NCI-H524 treated with DMSO at 0.1 percent for 48 hours (cell line): Measurements from ENCODE around the gene VAC14.
A peak's percentile ranks its signal among the peaks of the same experiment; 100 is the strongest.
"Not testable (repeated sequence)": the region's sequence is repeated elsewhere in the genome, so short reads cannot be mapped to it uniquely, and the experiment has no call there.

ENCODE experiments used
- DNase-seq: peaks from one replicate; lab custom pipeline; 2025; lab: John Stamatoyannopoulos, UW

VAC14 gene

DNA sequence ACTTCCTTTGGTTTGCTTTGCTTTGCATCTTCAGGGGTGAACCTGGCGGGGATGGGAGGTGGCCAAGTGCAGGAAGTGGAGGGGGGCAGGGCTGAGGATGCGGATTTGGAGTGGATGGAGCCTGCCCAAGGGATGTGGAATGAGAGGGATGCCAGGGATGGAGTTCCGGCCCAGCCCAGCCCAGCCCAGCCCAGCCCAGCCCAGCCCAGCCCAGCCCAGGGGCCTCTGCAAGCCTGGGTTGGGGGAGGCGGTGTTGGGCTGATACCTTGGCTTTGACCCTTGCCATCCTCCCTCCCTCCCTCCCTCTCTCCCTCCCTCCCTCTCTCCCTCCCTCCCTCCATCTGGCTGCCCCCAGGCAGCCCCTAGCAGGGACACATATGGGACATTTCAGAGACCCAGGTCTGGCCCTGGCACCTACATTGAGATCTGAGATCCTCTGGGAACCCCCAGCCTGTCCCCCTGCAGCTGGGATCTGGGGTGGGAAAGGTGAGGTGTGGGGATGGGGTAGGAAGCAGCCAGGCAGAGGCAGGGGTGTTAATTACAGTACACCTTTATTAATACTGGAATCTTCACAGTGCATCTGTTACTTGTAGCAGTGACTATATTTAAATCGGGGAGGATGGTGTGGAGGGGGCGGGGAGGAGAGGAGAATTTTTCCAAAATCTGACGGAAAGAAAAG lies 140.1 kb downstream of the VAC14 start:
- DNase-seq = no peak

DNA sequence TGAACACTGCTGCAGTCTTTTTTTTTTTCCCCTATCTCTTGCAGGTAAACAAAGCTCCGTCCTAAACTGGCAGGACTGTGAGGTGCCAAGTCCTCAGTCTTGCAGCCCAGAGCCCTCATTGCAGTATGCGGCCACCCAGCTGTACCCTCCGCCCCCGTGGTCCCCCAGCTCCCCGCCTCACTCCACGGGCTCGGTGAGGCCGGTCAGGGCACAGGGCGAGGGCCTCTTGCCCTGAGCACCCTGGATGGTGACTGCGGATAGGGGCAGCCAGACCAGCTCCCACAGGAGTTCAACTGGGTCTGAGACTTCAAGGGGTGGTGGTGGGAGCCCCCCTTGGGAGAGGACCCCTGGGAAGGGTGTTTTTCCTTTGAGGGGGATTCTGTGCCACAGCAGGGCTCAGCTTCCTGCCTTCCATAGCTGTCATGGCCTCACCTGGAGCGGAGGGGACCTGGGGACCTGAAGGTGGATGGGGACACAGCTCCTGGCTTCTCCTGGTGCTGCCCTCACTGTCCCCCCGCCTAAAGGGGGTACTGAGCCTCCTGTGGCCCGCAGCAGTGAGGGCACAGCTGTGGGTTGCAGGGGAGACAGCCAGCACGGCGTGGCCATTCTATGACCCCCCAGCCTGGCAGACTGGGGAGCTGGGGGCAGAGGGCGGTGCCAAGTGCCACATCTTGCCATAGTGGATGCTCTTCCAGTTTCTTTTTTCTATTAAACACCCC lies 140.8 kb downstream of the VAC14 start:
- no peak for DNase-seq

DNA sequence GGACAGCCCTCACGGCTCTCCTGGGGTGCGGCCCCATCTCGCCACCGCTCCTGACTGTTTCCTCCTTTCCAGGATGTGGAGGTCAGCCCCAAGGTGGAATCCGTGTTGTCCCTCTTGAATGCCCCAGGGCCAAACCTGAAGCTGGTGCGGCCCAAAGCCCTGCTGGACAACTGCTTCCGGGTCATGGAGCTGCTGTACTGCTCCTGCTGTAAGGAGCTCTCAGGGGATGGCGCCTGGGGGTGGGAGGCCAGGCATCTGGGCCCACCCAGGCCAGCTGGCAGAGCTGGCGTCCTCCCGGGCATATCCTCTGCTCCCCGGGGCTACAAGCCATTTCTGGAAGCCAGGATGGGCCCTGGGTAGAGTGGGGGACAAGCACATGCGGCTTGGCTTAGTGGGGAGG lies 141.4 kb downstream of the VAC14 start:
- DNase-seq = no peak

DNA sequence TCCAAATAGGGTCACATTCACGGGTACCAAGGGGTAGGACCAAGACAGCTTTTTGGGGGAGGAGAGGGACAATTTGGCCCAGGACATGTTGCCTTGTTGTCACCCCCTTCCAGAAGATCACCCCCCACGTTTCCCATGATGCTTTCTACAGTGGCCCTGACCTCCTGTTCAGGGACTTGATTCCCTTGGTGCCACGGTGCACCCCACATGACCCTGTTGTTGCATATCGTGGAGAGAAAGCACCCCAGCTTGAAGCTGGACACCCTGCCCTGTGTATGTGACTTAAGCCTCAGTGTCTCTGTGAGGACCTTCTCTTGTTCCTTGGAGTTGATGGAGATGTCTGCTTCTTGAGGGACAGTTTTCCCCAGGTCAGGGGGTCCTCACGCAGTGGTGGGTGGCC lies 142.0 kb downstream of the VAC14 start:
- DNase-seq = no peak

DNA sequence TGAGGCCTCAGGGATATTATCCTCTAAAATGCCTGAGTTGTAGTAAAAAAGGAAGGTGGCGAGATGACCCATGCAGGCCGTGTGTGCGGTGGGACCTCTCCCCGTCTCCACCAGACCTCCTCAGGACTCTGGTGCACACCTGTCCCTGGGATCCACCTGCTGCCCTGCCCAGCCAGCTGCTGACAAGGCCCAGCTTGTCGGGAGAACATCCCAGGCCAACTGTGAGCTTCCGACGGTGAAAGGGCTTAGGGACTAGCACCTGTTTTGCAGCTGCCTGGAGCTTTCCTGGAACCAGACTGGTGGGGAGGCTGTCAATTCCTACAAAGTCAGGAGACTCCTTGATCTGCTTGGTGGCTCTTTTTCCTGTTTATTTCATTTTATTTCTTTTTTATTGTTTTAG lies 143.0 kb downstream of the VAC14 start:
- DNase-seq = no peak

DNA sequence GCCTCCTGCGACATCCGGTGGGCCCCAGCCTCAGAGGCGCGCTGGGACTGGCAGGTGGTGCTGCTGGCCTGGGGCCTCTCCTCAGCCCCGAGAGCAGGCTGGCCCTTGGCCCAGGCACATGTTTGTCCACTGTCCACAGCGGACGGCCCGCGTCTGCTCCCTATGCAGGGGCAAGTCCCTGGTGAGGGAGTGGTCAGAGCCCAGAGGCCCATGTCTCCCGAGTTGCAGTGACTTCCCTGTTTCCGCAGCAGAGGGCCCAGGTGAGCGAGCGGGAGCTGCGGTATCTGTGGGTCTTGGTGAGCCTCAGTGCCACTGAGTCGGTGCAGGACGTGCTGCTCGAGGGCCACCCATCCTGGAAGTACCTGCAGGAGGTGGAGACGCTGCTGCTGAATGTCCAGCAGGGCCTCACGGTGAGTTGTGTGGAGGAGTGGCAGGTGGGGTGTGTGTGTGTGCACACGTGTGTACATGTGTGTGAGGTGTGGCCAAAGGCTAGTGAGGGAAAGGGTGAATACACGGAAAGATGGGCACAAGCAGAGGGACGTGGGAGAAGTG lies 144.2 kb downstream of the VAC14 start:
- no peak for DNase-seq

DNA sequence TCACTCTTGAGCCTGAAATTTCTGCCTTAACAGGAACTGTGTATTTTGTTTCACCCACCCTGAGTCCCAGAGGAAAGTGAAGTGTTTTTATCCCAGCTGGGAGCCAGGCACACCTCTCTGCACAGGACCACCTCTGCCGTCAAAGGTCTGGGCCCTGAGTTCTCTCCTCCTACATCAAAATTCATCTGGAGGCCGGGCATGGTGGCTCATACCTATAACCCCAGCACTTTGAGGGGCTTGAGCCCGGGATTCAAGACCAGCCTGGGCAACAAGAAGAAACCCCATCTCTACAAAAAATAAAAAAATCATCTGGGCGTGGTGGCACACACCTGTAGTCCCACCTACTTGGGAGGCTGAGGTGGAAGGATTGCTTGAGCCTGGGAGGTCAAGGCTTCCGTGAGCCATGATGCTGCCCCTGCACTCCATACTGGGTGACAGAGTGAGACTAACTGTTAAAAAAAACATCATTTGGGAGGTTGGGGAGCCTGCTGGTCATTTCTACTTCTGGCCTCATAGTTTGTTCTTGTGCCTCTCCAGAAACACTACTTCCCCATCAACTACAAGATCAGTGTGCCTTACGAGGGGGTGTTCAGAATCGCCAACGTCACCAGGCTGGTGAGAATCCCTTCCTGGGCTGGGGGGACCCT lies 144.8 kb downstream of the VAC14 start:
- DNase-seq = no peak

DNA sequence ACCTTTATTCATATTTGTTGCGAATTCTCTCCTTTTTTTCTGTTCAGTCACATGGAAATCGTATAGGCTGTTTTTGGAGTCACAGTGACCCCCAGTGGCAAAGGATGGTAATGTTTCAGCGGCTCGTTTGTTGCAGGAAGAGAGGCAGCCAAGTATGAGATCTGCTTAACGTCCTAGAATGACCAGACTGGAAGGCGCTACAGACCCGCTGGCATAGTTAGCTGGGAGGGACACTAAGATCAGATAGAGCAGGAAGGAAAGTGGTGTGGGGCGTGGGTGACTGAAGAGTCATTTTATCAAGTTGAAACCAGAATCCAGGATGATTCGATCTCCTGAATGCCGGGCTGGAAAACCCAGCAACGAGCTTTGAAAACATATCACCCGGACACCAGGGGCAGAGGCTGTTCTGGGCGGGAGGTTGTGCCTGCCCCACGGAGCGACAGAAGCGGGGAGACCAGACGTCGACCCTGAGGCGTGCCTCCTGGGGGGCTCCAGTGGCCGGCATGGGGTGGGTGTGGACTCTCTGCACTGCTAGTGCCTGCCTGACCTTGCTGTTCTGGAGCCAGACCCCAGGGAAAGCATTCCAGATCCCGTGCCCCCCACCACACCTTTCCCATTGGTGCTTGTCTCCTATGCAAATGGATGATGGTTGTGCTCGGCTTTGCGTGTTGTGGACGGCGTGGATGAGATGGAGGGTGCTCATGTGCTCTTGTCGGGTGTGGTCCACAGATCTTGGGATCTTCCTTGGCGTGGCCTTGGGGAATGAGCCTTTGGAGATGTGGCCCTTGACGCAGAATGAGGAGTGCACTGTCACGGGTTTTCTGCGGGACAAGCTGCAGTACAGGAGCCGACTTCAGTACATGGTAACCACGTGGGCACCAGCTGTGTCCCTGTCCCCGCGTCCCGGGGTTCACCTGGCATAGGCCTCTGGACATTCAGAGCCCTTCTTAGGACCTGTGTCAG lies 146.9 kb downstream of the VAC14 start:
- peak; percentile 66 for DNase-seq

DNA sequence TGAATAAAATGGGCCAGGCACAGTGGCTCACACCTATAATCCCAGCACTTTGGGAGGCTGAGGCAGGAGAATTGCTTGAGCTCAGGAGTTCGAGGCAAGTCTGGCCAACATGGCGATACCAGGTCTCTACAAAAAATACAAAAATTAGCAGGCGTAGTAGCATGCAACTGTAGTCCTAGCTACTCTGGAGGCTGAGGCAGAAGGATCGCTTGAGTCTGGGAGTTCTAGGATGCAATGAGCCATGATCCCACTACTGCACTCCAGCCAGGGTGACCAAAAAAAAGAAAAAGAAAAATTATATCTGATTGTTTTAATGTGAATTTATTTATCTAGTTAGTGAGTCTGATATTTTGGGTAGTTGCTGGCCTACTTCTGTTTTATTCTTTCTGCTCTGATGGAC lies 147.6 kb downstream of the VAC14 start:
- no peak for DNase-seq

DNA sequence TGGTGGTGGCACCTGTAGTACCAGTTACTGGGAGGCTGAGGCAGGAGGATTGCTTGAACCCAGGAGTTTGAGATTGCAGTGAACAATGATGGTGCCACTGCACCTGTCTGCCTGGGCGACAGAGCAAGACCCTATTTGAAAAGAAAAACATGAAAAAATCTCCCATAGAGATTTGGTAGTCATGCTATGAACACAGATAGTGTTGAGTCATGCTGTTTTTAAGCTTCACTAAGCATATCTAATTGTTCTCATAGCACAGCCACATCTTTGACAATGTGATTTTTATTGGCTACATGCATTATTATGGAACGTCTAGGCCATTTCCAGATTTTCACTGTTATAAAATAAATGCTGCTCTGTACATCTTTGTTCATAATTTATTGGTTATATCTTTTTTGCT lies 148.6 kb downstream of the VAC14 start:
- no peak for DNase-seq

DNA sequence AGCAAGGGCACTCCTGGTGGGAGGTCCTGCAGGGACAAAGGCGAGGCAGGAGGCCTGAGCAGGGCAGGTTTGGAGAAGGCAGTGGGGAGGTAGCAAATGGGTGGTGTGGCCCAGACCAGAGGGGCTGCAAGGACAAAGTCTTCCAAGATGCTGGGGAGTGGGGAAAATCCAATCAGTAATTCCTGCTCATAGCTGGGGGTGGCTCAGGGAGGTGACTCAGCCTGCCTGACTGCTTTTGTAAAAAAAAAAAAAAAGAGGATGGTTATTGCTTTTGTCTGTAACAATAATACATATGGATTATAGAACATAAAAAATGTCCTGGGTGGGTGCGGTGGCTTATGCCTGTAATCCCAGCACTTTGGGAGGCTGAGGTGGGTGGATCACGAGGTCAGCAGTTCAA lies 149.4 kb downstream of the VAC14 start:
- no peak for DNase-seq

DNA sequence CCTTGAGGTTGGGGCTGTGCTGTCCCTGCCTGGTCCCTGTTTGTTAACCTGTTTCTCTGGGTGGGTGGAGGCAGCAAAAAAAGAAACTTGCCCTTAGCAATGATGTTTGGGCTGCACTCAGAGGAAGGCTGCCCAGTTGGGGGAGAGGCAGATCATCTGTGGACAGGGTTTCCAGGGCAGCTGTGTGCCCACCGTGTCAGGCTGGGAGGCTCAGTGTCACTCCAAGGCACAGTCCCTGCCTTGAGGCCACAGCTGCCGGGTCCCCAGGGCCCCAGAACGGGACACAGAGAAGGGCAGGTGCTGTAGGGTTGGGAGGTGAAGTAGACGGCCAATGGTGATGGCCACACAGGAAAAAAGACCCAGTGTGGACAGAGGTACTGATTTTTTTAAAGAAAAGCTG lies 150.7 kb downstream of the VAC14 start:
- no peak for DNase-seq

DNA sequence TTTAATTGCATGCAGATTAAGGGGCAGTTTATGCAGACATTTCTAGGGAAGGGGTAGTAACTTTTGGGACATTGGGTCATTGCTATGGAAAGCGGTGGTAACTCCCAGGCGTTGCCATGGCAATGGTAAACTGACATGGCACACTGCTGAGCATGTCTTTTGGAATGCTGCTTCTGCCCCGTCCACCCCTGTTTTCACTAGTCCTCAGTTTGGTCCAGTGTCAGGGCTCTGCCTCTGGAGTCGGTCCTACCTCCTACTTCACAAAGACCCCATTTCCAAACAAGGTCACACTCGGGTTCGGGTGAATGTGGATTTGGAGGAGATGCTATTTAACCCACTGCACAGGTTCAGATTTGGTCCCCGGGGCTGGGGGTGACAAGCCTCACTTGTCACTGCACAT lies 151.7 kb downstream of the VAC14 start:
- no peak for DNase-seq

DNA sequence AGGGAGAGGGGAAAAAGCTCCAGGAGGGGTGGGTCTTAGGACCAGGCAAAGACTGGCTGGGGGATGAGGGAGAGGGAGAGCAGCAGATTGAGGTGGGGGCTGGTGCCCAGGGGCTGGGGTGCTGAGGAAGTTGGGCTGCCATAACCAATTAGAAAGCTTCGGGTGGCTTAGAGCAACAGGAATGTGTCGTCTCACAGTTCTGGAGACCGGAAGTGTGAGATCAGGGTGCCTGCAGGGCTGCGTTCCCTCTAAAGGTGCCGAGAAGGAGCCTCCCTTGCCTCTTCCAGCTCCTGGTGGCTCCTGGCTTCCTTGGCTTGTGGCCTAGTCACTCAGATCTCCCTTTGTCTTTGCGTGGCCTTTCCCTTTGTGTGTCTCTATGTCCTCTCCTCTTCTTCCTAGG lies 152.4 kb downstream of the VAC14 start:
- DNase-seq = no peak

DNA sequence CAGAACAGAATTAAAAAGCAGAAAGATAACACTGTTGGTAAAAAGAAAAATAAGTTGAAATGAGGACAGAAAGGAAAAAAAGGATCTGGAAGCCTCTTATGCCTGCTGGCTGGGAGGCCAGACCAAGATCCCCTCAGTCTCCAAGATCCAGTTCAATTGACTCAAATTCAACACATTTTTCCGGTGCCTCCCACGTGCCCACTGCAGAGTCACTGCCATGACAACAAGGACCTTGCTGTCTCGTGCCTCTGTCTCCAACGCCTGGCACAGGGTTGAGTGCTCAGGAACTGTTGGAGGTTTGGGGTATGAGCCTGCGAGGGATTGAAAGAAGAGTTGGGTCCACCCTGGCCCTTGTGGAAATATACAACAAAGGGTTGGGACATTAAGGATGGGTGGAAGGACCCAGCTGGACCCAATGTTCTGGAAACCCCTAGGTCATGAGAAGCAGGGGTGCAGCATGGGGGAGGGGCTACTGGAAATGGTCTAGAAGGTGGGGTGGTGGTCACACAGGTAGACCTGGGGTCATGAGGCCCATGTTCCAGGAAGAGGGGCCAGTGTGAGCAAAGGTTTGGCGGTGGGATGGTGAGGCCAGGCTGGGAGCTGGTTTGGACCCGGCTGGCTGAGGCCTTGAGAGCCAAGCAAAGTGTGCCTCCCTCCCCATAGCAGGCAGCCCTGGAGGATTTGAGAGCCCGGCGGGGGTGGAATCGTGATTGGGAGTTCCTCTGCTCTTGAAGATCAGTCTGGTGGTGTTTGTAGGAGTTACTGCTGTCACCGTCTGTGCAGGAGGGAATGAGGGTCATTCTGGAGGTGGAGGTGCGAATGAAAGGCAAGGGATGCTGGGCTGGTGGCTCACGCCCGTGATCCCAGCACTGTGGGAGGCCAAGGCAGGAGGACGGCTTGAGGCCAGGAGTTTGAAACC lies 153.3 kb downstream of the VAC14 start:
- DNase-seq = no peak

DNA sequence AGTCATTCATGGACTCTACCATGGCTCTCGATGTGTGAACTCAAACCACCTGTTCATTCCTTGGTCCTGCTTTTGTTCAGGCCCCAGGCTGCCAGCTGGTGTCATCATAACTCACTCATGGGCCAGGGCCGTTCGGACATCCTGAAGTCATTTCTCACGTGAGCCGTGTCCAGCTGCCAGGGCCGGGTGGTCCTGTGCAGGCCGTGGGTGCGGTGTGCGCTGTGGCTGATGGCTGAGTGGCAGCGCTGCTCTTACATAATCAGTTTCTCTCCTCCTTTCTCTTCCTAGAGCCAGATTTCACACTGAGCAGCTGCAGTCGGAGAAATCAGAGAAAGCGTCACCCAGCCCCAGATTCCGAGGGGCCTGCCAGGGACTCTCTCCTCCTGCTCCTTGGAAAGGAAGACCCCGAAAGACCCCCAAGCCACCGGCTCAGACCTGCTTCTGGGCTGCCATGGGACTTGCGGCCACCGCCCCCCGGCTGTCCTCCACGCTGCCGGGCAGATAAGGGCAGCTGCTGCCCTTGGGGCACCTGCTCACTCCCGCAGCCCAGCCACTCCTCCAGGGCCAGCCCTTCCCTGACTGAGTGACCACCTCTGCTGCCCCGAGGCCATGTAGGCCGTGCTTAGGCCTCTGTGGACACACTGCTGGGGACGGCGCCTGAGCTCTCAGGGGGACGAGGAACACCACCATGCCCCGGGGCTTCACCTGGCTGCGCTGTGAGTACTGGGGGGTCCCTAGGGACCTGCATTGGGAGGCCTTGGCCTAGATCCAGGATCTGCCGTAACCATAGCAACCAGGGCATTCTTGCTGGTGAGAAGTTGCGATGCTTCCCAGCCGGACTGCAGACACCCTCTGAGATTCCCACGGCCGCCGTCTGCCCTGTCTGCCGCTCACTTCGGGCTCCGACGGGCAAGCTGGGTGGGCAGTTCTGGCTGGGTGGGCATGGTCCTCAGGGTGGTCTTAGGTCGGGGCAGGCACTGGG lies 154.4 kb downstream of the VAC14 start, which contains the start of gene IL34:
Gene IL34, plus strand, starts transcription at position 300 of the 982 bp plus-strand sequence. Its CDS starts 389 bp downstream, at position 689.
- DNase-seq = peak; percentile 30

DNA sequence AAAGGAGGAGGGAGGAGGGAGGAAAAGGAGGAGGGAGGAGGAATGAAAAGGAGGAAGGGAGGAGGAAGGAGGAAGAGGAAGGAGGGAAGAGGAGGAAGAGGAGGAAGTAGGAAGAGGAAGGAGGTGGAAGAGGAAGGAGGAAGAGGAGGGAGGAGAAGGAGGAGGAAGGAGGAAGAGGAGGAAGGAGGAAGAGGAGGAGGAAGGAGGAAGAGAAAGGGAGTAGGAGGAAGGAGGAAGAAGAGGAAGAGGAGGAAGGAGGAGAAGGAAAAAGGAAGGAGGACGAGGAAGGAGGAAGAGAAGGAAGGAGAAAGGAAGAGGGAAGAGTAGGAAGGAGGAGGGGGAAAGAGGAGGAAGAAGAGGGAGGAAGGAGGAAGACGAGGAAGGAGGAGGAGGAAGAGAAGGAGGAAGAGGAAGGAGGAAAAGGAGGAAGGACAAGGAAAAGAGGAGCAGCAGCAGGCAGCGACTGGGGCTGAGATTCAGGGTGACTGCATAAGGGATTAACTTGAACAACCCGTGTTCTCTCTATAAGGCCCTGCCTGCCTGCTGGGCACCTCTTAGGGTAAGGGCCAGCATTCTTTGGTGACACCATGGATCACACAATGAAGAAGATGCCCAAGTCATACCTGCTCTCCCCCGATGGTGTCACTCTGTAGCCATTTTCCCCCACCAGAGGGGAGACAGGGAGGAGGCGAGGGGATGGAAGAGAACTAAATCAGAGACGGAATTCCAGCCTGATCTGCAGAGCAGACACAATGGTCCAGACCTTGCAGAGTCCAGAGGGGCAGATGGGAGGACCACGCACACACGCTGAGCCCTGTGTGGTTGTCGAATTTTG lies 156.0 kb downstream of the VAC14 start:
- no peak for DNase-seq

DNA sequence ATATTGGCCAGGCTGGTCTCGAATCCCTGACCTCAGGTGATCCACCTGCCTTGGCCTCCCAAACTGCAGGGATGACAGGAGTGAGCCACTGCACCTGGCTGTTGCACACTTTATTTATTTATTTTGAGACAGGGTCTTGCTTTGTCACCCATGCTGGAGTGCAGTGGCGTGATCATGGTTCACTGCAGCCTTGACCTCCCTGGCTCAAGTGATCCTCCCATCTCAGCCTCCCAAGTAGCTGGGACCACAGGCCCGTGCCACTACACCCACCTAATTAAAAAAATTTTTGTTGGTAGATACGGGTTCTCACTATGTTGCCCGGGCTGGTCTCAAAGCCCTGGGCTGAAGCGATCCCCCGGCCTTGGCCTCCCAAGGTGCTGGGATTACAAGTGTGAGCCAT lies 157.7 kb downstream of the VAC14 start:
- DNase-seq = not testable (repeated sequence)

DNA sequence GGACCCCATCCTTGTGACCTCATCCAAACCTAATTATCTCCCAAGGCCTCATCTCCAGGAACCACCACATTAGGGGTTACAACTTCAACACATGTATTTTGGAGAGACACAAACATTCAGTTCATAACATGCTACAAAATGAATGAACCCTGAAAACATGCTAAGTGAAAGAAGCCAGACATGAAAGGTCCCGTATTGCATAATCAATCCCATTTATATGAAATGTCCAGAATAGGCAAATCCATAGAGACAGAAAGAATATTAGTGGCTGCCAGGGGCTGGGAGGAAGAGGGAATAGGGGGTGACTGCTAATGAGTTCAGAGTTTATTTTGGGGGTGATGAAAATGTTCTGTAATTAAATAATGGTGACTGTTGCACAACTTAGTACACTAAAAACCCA lies 158.3 kb downstream of the VAC14 start:
- no peak for DNase-seq
